Gastroesophageal sphincter (tissue), 3 donors: ENCODE measurements around the gene LRRC40.

ENCODE experiments used
- EP300 ChIP-seq: sonication (generic); formaldehyde crosslinking; IDR thresholded peaks from one replicate; pipeline ENCODE4 v1.6.1; 2017; ENCODE audit warnings: antibody characterized with exemption, mild to moderate bottlenecking
- POLR2A ChIP-seq, 2 donors: fragments of 450-650 bp; IDR thresholded peaks; one replicate each; pipeline ENCODE4 v1.6.1; 2017; ENCODE audit warnings: antibody characterized with exemption in 2 of 2, mild to moderate bottlenecking in 2 of 2, moderate library complexity in 1 of 2
- TF ChIP-seq, protein P1 (sequence below), 4 experiments: fragments of 200-600 bp in 2 of 4; fragments of 450-650 bp in 2 of 4; sonication (generic) in 1 of 4; IDR thresholded peaks; one replicate each; pipeline ENCODE4 v1.5.1; 2017 to 2019; ENCODE audit warnings: antibody characterized with exemption in 4 of 4, mild to moderate bottlenecking in 2 of 4, moderate library complexity in 2 of 4

DNA sequence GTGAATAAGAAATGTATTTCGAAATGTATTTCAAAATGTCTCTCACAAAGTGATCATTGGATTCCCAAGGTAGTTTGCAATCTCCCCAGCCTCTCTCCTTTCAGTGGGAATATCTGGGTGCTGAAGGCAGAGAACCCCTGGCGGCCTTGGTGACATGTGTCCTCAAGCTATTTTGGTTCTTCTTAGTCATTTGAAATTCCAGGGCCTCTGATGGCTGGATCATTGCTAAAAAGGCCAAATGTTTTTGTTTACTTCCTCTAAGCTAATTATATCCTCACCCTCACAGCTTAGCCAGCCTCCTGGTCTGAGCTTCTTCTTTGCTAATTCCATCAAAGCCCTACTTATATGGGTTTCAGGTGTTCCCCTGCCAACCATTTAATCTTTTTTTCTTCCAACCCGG is 71.2 kb downstream of the LRRC40 start:
- TF ChIP-seq POLR2A (IDR thresholded peaks at IDR 0.05) (no peak), EP300 (no peak)
- TF ChIP-seq, protein P1, sequence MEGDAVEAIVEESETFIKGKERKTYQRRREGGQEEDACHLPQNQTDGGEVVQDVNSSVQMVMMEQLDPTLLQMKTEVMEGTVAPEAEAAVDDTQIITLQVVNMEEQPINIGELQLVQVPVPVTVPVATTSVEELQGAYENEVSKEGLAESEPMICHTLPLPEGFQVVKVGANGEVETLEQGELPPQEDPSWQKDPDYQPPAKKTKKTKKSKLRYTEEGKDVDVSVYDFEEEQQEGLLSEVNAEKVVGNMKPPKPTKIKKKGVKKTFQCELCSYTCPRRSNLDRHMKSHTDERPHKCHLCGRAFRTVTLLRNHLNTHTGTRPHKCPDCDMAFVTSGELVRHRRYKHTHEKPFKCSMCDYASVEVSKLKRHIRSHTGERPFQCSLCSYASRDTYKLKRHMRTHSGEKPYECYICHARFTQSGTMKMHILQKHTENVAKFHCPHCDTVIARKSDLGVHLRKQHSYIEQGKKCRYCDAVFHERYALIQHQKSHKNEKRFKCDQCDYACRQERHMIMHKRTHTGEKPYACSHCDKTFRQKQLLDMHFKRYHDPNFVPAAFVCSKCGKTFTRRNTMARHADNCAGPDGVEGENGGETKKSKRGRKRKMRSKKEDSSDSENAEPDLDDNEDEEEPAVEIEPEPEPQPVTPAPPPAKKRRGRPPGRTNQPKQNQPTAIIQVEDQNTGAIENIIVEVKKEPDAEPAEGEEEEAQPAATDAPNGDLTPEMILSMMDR (IDR thresholded peaks at IDR 0.05) = no peak
